ENCODE results near the gene ETHE1. TPM values are rescaled to one million over a fixed set of nuclear protein-coding genes. Genes with fewer than 3 reads are reported as not detected.

The ETHE1 gene
- total RNA-seq, 2 experiments from 2014 or later: 1.7 to 6.4 TPM

- CTCF ChIA-PET (ENCODE audit: unreplicated experiment): no interaction called here
- TF ChIP-seq EZH2phosphoT487 (IDR thresholded peaks at IDR 0.05; ENCODE audit: borderline replicate concordance, low read depth, low read length) (no peak), CTCF (conservative IDR thresholded peaks at IDR 0.05; ENCODE audit: low read length) (no peak)
- intact Hi-C loops (cut with micrococcal nuclease; ENCODE audit: unreplicated experiment): no loop called here
- Histone ChIP-seq H3K79me2 (ENCODE audit: insufficient read depth, low read depth, low read length) (no peaks in the 10 kb centered on the region), H3K4me3 (ENCODE audit: low read depth, low read length, poor library complexity, severe bottlenecking) (no peak overlapping the region), H3K4me2 (ENCODE audit: low read length) (no peak overlapping the region), H3K4me1 (ENCODE audit: insufficient read depth, low read length, poor library complexity, severe bottlenecking) (no peaks in the 10 kb centered on the region), H3K36me3 (ENCODE audit: insufficient read depth, low read length) (no peaks in the 10 kb centered on the region), H4K20me1 (ENCODE audit: insufficient read depth, low read length) (no peaks in the 10 kb centered on the region), H3K27ac (ENCODE audit: low read depth, low read length, poor library complexity, severe bottlenecking) (no peak overlapping the region), H2AFZ (ENCODE audit: low read length) (no peak overlapping the region), H3K9me2 (ENCODE audit: insufficient read depth, low read length) (no peaks in the 10 kb centered on the region), H3K9me3 (ENCODE audit: low read length) (no peaks in the 10 kb centered on the region)
- POLR2A ChIA-PET: interaction anchor here (0.6 kb wide), 1 partner anchor 56 kb away, joined by 3 read pairs; no protein-coding TSS in a partner anchor
- no peak for DNase-seq (ENCODE audit: low spot score)
- BruUV-seq (replicated peaks): no TSS peak
Measured at GRCh38 chr19:43490759-43491158, 36.2 kb downstream of the ETHE1 start.

GRCh38 chr19:43489979-43490599 lies 36.9 kb downstream of the ETHE1 start:
- Histone ChIP-seq H3K79me2 (ENCODE audit: insufficient read depth, low read depth, low read length) (no peaks in the 10 kb centered on the region), H3K27ac (ENCODE audit: low read depth, low read length, poor library complexity, severe bottlenecking) (no peak overlapping the region), H3K9me2 (ENCODE audit: insufficient read depth, low read length) (no peaks in the 10 kb centered on the region), H4K20me1 (ENCODE audit: insufficient read depth, low read length) (no peaks in the 10 kb centered on the region), H3K9me3 (ENCODE audit: low read length) (no peaks in the 10 kb centered on the region), H2AFZ (ENCODE audit: low read length) (no peak overlapping the region), H3K4me3 (ENCODE audit: low read depth, low read length, poor library complexity, severe bottlenecking) (no peak overlapping the region), H3K4me1 (ENCODE audit: insufficient read depth, low read length, poor library complexity, severe bottlenecking) (no peaks in the 10 kb centered on the region), H3K4me2 (ENCODE audit: low read length) (no peak overlapping the region), H3K36me3 (ENCODE audit: insufficient read depth, low read length) (no peaks in the 10 kb centered on the region)
- intact Hi-C loops (cut with micrococcal nuclease; ENCODE audit: unreplicated experiment): no loop called here
- ChIA-PET POLR2A (interaction anchor here (0.6 kb wide), 1 partner anchor 56 kb away, joined by 3 read pairs; no protein-coding TSS in a partner anchor), CTCF (ENCODE audit: unreplicated experiment) (no interaction called here)
- BruUV-seq (replicated peaks): no TSS peak
- DNase-seq (ENCODE audit: low spot score): no peak
- TF ChIP-seq EZH2phosphoT487 (IDR thresholded peaks at IDR 0.05; ENCODE audit: borderline replicate concordance, low read depth, low read length) (no peak), CTCF (conservative IDR thresholded peaks at IDR 0.05; ENCODE audit: low read length) (no peak)

- Histone ChIP-seq H4K20me1 (ENCODE audit: insufficient read depth, low read length) (no peaks in the 10 kb centered on the region), H3K27ac (ENCODE audit: low read depth, low read length, poor library complexity, severe bottlenecking) (no peak overlapping the region), H2AFZ (ENCODE audit: low read length) (no peak overlapping the region), H3K4me1 (ENCODE audit: insufficient read depth, low read length, poor library complexity, severe bottlenecking) (no peaks in the 10 kb centered on the region), H3K36me3 (ENCODE audit: insufficient read depth, low read length) (no peaks in the 10 kb centered on the region), H3K79me2 (ENCODE audit: insufficient read depth, low read depth, low read length) (no peaks in the 10 kb centered on the region), H3K9me3 (ENCODE audit: low read length) (no peaks in the 10 kb centered on the region), H3K4me2 (ENCODE audit: low read length) (no peak overlapping the region), H3K4me3 (ENCODE audit: low read depth, low read length, poor library complexity, severe bottlenecking) (no peak overlapping the region), H3K9me2 (ENCODE audit: insufficient read depth, low read length) (no peaks in the 10 kb centered on the region)
- TF ChIP-seq CTCF (conservative IDR thresholded peaks at IDR 0.05; ENCODE audit: low read length) (no peak), EZH2phosphoT487 (IDR thresholded peaks at IDR 0.05; ENCODE audit: borderline replicate concordance, low read depth, low read length) (no peak)
- DNase-seq (ENCODE audit: low spot score): no peak
- intact Hi-C loops (cut with micrococcal nuclease; ENCODE audit: unreplicated experiment): no loop called here
- CTCF ChIA-PET (ENCODE audit: unreplicated experiment): no interaction called here
- no TSS peak for BruUV-seq (replicated peaks)
- POLR2A ChIA-PET: no interaction called here
Measured at GRCh38 chr19:43489310-43489709, 37.7 kb downstream of the ETHE1 start.

Data from OCI-LY7 (cell line).